ENCODE data around the gene MCRIP1.

DNA sequence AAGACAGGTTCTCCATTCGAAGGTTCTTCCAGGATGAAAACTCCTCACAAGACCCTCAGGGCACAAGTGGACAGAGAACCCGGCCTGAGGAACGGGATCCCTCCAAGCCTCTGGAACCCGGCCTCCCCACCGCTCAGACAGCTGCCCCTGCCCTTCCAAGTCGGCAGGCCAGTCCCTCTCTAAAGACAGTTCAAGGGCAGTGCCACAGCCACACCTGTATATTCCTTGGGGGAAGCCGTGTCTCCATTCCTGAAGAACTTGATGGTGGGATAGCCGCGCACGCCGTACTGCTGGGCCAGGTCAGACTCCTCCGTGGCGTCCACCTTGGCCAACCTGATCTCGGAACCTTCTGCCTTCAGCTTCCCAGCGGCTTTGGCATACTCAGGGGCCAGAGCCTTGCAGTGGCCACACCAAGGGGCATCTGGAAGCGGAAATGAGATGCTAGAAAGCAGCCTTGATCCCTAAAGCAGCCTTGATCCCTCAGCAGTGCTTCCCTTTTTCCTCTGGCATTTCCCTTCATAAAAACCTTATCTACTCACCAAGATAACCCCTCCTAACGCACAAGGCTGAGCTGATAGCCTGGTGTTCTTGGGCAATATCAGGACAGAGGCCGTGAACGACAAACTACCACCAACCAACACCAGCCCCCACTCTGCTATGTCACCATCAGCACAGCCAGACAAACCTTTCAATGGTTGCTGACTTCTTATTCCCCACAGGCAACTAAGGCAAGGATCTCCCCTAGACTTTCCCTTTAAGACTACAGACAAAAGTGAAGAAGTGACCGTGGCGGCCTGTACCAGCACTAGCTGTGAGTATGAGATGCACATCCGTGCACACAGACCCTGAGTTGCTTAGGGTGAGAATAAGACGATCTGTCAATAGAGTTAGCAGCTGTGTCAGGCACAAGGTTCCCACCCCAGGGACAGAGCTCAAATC, 26.1 kb upstream of the MCRIP1 start:
- TF ChIP-seq, protein P1, sequence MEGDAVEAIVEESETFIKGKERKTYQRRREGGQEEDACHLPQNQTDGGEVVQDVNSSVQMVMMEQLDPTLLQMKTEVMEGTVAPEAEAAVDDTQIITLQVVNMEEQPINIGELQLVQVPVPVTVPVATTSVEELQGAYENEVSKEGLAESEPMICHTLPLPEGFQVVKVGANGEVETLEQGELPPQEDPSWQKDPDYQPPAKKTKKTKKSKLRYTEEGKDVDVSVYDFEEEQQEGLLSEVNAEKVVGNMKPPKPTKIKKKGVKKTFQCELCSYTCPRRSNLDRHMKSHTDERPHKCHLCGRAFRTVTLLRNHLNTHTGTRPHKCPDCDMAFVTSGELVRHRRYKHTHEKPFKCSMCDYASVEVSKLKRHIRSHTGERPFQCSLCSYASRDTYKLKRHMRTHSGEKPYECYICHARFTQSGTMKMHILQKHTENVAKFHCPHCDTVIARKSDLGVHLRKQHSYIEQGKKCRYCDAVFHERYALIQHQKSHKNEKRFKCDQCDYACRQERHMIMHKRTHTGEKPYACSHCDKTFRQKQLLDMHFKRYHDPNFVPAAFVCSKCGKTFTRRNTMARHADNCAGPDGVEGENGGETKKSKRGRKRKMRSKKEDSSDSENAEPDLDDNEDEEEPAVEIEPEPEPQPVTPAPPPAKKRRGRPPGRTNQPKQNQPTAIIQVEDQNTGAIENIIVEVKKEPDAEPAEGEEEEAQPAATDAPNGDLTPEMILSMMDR (IDR thresholded peaks at IDR 0.05) = no peak
- no peak for TF ChIP-seq POLR2A (IDR thresholded peaks at IDR 0.05)

Data from heart left ventricle (tissue), 13 donors.